B cell (primary cell): Measurements from ENCODE around the gene CRIM1. TPM values are rescaled to one million over a fixed set of nuclear protein-coding genes. Genes with fewer than 3 reads are reported as not detected.

Experiments
- ATAC-seq: fragments of 200-7000 bp; cut with Tn5 transposase; one replicate; pipeline ENCODE4 v1.10.0; 2021; ENCODE audit warnings: low read depth, mild to moderate bottlenecking, moderate number of reproducible peaks, moderate library complexity
- CTCF ChIA-PET: fragments of 350-600 bp; sonication (Branson Sonifier 250); formaldehyde crosslinking; loops from one replicate; lab custom pipeline; 2021; ENCODE audit warnings: antibody characterized with exemption, inconsistent platforms; lab: Charles Lee
- POLR2A ChIA-PET: fragments of 350-600 bp; sonication (Branson Sonifier 250); formaldehyde crosslinking; loops from one replicate; lab custom pipeline; 2021; ENCODE audit warnings: antibody characterized with exemption; lab: Charles Lee
- DNase-seq: peaks from one replicate; pipeline ENCODE4 v3.0.0; 2013
- H2AFZ ChIP-seq: 2 replicates; pipeline ENCODE4 v1.6.1; 2012; ENCODE audit warnings: mild to moderate bottlenecking, low read depth, low read length; ENCODE audit not compliant: insufficient read depth, poor library complexity, severe bottlenecking
- H3K27ac ChIP-seq, 2 donors: 1 replicate in 1 of 2; 2 replicates in 1 of 2; pipeline ENCODE4 v1.5.1; 2012 to 2013; ENCODE audit warnings: low read length in 2 of 2, mild to moderate bottlenecking in 2 of 2, moderate library complexity in 1 of 2
- H3K27me3 ChIP-seq, 4 experiments: fragments of 200-600 bp in 1 of 4; sonication (generic) in 1 of 4; replicated peaks in 1 of 4; 1 replicate in 2 of 4; 2 replicates in 2 of 4; pipeline versions ENCODE4 v1.6.1 to v1.7.0; 2013 to 2016; ENCODE audit warnings: low read length in 3 of 4, mild to moderate bottlenecking in 2 of 4, mixed read lengths in 1 of 4, moderate library complexity in 1 of 4; ENCODE audit not compliant: insufficient read depth in 4 of 4, control insufficient read depth in 3 of 4; ENCODE audit errors: control extremely low read depth in 1 of 4
- H3K36me3 ChIP-seq, 2 experiments: replicated peaks in 1 of 2; 1 replicate in 1 of 2; 2 replicates in 1 of 2; pipeline versions ENCODE4 v1.6.1 to v1.7.1; 2013; ENCODE audit warnings: low read length in 1 of 2; ENCODE audit not compliant: insufficient read depth in 2 of 2, control insufficient read depth in 1 of 2; ENCODE audit errors: control extremely low read depth in 1 of 2, extremely low read depth in 1 of 2
- H3K4me1 ChIP-seq, 2 donors: fragments of 200-600 bp in 1 of 2; sonication (generic) in 1 of 2; 1 replicate in 1 of 2; 2 replicates in 1 of 2; pipeline versions ENCODE4 v1.5.1 to v1.6.1; 2013 to 2017; ENCODE audit warnings: low read length in 2 of 2; ENCODE audit not compliant: control insufficient read depth in 2 of 2, insufficient read depth in 2 of 2
- H3K4me2 ChIP-seq: replicated peaks from 2 replicates; pipeline ENCODE3; 2012; ENCODE audit warnings: mild to moderate bottlenecking, low read depth, low read length; ENCODE audit not compliant: poor library complexity, severe bottlenecking
- H3K4me3 ChIP-seq, 5 experiments: fragments of 200-600 bp in 1 of 5; sonication (generic) in 1 of 5; 1 replicate in 3 of 5; 2 replicates in 2 of 5; pipeline versions ENCODE4 v1.5.1 to v1.7.0; 2011 to 2016; ENCODE audit warnings: low read length in 4 of 5, mild to moderate bottlenecking in 4 of 5, low read depth in 2 of 5, control low read depth in 1 of 5, moderate library complexity in 1 of 5; ENCODE audit not compliant: insufficient read depth in 1 of 5; ENCODE audit errors: control extremely low read depth in 1 of 5, extremely low read depth in 1 of 5
- H3K79me2 ChIP-seq: fragments of 200-600 bp; sonication (generic); one replicate; pipeline ENCODE4 v1.6.0; 2016; ENCODE audit warnings: low read length; ENCODE audit not compliant: control insufficient read depth, insufficient read depth
- H3K9ac ChIP-seq: fragments of 200-600 bp; sonication (generic); 2 replicates; pipeline ENCODE4 v1.6.1; 2017; ENCODE audit warnings: mild to moderate bottlenecking, low read length, moderate library complexity
- H3K9me3 ChIP-seq, 3 donors: one replicate each; pipeline versions ENCODE4 v1.6.1 to v1.7.1; 2013; ENCODE audit warnings: low read length in 2 of 3; ENCODE audit not compliant: control insufficient read depth in 2 of 3, insufficient read depth in 1 of 3; ENCODE audit errors: control extremely low read depth in 1 of 3
- H4K20me1 ChIP-seq: 2 replicates; pipeline ENCODE4 v1.6.0; 2012; ENCODE audit warnings: mild to moderate bottlenecking, low read length; ENCODE audit not compliant: insufficient read depth, control insufficient read depth, poor library complexity, severe bottlenecking
- H3K27ac Mint-ChIP-seq: one replicate; pipeline ENCODE4 v1.8.0; 2021; ENCODE audit warnings: mixed read lengths
- H3K27me3 Mint-ChIP-seq: one replicate; pipeline ENCODE4 v1.8.0; 2021; ENCODE audit warnings: mixed read lengths
- H3K4me1 Mint-ChIP-seq: one replicate; pipeline ENCODE4 v1.8.0; 2021; ENCODE audit warnings: mixed read lengths
- H3K4me3 Mint-ChIP-seq: one replicate; pipeline ENCODE4 v1.8.0; 2021; ENCODE audit warnings: mixed read lengths
- H3K9me3 Mint-ChIP-seq: one replicate; pipeline ENCODE4 v1.8.0; 2022; ENCODE audit warnings: mixed read lengths; ENCODE audit not compliant: insufficient read depth
- CTCF ChIP-seq: fragments of 200-600 bp; IDR thresholded peaks from one replicate; pipeline ENCODE4 v1.8.0; 2022; ENCODE audit warnings: antibody characterized with exemption, mild to moderate bottlenecking
- EZH2 ChIP-seq: IDR thresholded peaks from 2 replicates; pipeline ENCODE4 v1.6.1; 2012; ENCODE audit warnings: borderline replicate concordance, low read depth, mild to moderate bottlenecking, moderate library complexity, low read length; ENCODE audit not compliant: insufficient read depth, poor library complexity, severe bottlenecking
- WGBS: methylation state at CpG from one replicate; pipeline ENCODE4 v1.1.5; 2013; ENCODE audit warnings: missing lambda C conversion rate; ENCODE audit not compliant: insufficient coverage; 5-methylcytosine and 5-hydroxymethylcytosine counted together
- intact Hi-C: fragments of 100-400 bp; cut with micrococcal nuclease; formaldehyde crosslinking; loops from one replicate; pipeline ENCODE4 v1.10.0; 2022
- polyA plus RNA-seq: library from polyadenylated mRNA; depleted of rRNA; stranded (reverse); fragments of >200 nt; gene quantifications from 2 replicates; pipeline ENCODE4 v1.2.3, GENCODE V29; 2012
- total RNA-seq, 2 donors: library from RNA; stranded (reverse); fragments of 120-200 nt in 1 of 2; gene quantifications; 1 replicate in 1 of 2; 2 replicates in 1 of 2; pipeline versions ENCODE4 v1.2.3 to v1.2.4, GENCODE V29; 2013 to 2022

The CRIM1 gene
- total and polyA plus RNA-seq, 2 donors (not counting 1 experiment from before 2014, with no cell fraction given) = 1.3 to 5.0 TPM

DNA sequence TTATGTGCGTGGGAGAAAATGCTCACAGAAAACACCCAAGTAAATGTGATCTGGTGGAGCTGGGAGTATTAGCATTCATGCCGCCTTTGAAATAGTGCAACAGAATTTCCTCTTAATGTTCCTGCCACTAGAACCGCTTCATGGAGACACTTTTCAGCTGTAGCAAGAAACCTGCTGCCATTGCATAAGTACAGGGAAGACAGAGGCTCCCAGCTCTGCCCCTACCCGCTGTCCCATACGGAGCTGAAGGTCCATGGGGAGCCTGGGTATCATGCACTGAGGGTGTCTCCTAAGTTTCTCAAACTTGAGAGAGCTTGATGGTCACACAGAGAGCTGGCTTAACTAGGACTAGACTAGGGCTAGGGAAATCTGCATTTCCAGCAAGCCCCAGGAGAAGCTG is 49.6 kb downstream of the CRIM1 start:
- 67% methylated on average over 4 of the region's 5 CpGs for WGBS
- no peak overlapping the region for H3K4me3 Mint-ChIP-seq
- H3K27ac Mint-ChIP-seq = no peak overlapping the region
- no peaks in the 10 kb centered on the region for H3K9me3 Mint-ChIP-seq
- TF ChIP-seq CTCF = no peak
- no peak for TF ChIP-seq EZH2
- Histone ChIP-seq H4K20me1 (no peaks in the 10 kb centered on the region), H3K4me3 (no peak overlapping the region), H3K4me2 (peak overlapping the region; percentile 56), H3K36me3 (no peaks in the 10 kb centered on the region), H2AFZ (no peak overlapping the region), H3K27me3 (no peaks in the 10 kb centered on the region), H3K4me1 (peaks cover 17 to 19% of the 10 kb centered on the region in 2 donors), H3K27ac (no peak overlapping the region), H3K79me2 (no peaks in the 10 kb centered on the region), H3K9me3 (no peaks in the 10 kb centered on the region), H3K9ac (no peak overlapping the region)
- CTCF ChIA-PET = no interaction called here
- intact Hi-C loops = no loop called here
- ATAC-seq = no peak
- DNase-seq = peak; percentile 7
- POLR2A ChIA-PET = no interaction called here
- no peaks in the 10 kb centered on the region for H3K27me3 Mint-ChIP-seq
- H3K4me1 Mint-ChIP-seq = peaks cover 8% of the 10 kb centered on the region

- POLR2A ChIA-PET = interaction anchor here (0.6 kb wide), 1 partner anchor 11 kb away, joined by 9 read pairs; no protein-coding TSS in a partner anchor
- DNase-seq (no peak), ATAC-seq (no peak)
- no peaks in the 10 kb centered on the region for H3K9me3 ChIP-seq
- CTCF ChIA-PET = no interaction called here
- H3K79me2 ChIP-seq = no peaks in the 10 kb centered on the region
- Mint-ChIP-seq H3K4me3 (no peak overlapping the region), H3K9me3 (no peaks in the 10 kb centered on the region), H3K27ac (no peak overlapping the region), H3K4me1 (peaks cover 8% of the 10 kb centered on the region), H3K27me3 (no peaks in the 10 kb centered on the region)
- TF ChIP-seq CTCF (no peak), EZH2 (no peak)
- peaks cover 17 to 19% of the 10 kb centered on the region in 2 donors for H3K4me1 ChIP-seq
- no peak overlapping the region for H3K4me3 ChIP-seq
- no peak overlapping the region for H3K27ac ChIP-seq
- intact Hi-C loops = no loop called here
- no peaks in the 10 kb centered on the region for H4K20me1 ChIP-seq
- H3K36me3 ChIP-seq = no peaks in the 10 kb centered on the region
- WGBS = 83% methylated on average over 3 of the region's 3 CpGs
- no peak overlapping the region for H3K9ac ChIP-seq
- H2AFZ ChIP-seq = no peak overlapping the region
- H3K27me3 ChIP-seq = no peaks in the 10 kb centered on the region
- H3K4me2 ChIP-seq = no peak overlapping the region
Measured at GRCh38 chr2:36406296-36406695, 50.7 kb downstream of the CRIM1 start.
